AG04449 (cell line): ENCODE data around the gene CREB5.

ENCODE experiments used
- CTCF ChIA-PET: fragments of 350-600 bp; formaldehyde crosslinking; extraction: SDS; loops from one replicate; lab custom pipeline; 2021; ENCODE audit warnings: antibody characterized with exemption; lab: Yijun Ruan, JAX
- POLR2A ChIA-PET: fragments of 400-600, 350-600 bp; formaldehyde crosslinking; extraction: SDS; loops from one replicate; lab custom pipeline; 2020; ENCODE audit warnings: antibody characterized with exemption, inconsistent platforms; lab: Yijun Ruan, JAX
- DNase-seq: peaks from one replicate; pipeline ENCODE4 v3.0.0-alpha.2; 2010; ENCODE audit warnings: low read depth, low spot score
- H3K4me3 ChIP-seq: 2 replicates; pipeline ENCODE4 v1.5.1; 2011; ENCODE audit warnings: low read depth, mild to moderate bottlenecking, control low read depth, low read length
- TF ChIP-seq, protein P1 (sequence below): IDR thresholded peaks from one replicate; pipeline ENCODE4 v1.5.1; 2011; ENCODE audit warnings: mild to moderate bottlenecking, moderate library complexity, low read length, control low read depth, inconsistent platforms; ENCODE audit not compliant: insufficient read depth; ENCODE audit errors: missing control alignments

Gene CREB5

GRCh38 chr7:28718055-28718481, 305.8 kb downstream of the CREB5 start:
- ChIA-PET POLR2A (no interaction called here), CTCF (no interaction called here)
- H3K4me3 ChIP-seq: no peak overlapping the region
- no peak for DNase-seq
- TF ChIP-seq, protein P1, sequence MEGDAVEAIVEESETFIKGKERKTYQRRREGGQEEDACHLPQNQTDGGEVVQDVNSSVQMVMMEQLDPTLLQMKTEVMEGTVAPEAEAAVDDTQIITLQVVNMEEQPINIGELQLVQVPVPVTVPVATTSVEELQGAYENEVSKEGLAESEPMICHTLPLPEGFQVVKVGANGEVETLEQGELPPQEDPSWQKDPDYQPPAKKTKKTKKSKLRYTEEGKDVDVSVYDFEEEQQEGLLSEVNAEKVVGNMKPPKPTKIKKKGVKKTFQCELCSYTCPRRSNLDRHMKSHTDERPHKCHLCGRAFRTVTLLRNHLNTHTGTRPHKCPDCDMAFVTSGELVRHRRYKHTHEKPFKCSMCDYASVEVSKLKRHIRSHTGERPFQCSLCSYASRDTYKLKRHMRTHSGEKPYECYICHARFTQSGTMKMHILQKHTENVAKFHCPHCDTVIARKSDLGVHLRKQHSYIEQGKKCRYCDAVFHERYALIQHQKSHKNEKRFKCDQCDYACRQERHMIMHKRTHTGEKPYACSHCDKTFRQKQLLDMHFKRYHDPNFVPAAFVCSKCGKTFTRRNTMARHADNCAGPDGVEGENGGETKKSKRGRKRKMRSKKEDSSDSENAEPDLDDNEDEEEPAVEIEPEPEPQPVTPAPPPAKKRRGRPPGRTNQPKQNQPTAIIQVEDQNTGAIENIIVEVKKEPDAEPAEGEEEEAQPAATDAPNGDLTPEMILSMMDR: no peak

DNA sequence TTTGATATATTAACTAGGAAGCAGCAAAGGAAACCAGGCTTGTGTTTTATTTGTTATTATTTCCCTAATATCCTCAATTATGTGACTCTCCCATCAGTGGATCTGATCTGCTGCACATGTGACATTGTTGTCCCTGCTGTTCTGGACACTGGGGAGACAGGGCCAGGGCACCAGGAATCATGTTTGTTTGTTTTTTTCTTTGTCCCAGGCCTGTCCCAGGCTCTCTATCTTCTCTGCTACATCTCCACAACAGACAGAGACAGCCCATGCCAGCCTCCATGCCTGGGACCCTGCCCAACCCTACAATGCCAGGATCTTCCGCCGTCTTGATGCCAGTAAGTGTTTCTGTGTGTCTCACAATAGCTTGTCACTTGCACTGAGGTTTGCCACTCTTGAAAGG, 306.2 kb downstream of the CREB5 start:
- DNase-seq: no peak
- TF ChIP-seq, protein P1: no peak
- ChIA-PET POLR2A (no interaction called here), CTCF (no interaction called here)
- H3K4me3 ChIP-seq: no peak overlapping the region

DNA sequence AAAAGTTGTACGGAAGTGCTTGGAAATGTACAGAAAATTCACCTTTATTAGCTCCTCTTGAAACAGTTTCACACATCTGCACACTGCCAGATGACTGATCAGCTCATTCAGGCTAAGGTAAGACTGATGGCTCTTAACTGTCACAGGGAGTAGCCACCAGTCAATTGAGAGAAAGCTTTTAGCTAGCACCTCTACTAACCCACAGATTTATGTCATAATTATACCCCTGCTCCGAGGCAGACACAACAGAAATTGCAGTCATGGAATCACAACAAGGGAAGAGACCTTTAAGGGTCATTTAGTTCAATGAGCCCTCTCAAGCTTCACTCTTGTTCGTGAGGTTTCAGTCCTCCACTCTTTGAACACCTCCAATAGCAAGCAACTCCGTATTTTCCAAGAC, 310.4 kb downstream of the CREB5 start:
- DNase-seq: no peak
- no peak overlapping the region for H3K4me3 ChIP-seq
- CTCF ChIA-PET: no interaction called here
- TF ChIP-seq, protein P1: no peak
- POLR2A ChIA-PET: no interaction called here

- CTCF ChIA-PET: no interaction called here
- H3K4me3 ChIP-seq: no peak overlapping the region
- TF ChIP-seq, protein P1: no peak
- POLR2A ChIA-PET: no interaction called here
- no peak for DNase-seq
Measured at GRCh38 chr7:28723336-28723735, 311.0 kb downstream of the CREB5 start.

DNA sequence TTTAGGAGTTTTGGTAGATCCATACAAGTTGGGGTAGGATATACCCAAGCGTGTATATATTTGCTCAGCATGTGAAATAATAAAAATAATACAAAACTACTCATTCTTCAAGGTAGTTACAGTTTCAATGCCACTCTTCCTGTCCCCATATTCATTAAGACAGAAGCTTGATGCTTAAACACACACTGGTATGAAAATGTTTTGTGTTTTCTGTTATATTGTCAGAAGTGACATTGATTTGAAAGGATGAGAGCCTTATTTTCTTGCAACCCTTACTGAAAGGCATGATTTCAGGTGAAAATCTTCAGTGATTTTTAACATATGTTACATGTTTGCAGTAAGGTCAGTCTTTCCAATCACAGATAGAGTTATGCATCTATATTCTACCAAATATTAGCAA, 312.2 kb downstream of the CREB5 start:
- POLR2A ChIA-PET: no interaction called here
- DNase-seq: no peak
- TF ChIP-seq, protein P1: no peak
- CTCF ChIA-PET: interaction anchor here (1.1 kb wide), 1 partner anchor 9 kb away, joined by 3 read pairs; no protein-coding TSS in a partner anchor
- H3K4me3 ChIP-seq: no peak overlapping the region

DNA sequence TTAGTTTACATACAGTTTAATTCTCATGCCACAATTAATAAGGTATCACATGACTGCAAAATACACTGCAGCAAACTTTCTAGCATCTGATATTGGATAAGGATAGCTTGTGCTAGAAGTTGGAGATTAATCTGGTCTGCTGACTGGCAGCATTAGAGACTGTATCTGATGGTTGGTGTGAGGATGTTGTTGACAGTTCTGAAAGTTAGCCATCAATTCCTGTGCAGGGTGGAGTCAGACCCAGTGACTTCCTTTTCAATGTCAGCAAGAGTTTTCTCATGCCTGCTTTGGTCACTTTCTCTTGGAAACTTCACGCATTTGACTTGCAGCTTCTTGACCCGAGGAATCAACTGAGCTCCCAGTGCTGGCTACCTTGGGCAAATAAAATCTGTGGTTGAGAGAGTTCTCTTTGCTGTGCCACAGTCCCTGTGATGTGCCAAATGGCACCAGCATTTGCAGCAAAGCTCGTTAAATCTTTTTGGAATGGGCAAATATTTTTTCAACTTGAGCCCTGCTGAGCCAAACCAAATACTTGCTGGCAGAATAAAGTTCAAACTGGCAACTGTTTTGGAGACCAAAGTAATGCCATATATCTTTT, 312.8 kb downstream of the CREB5 start:
- POLR2A ChIA-PET: no interaction called here
- TF ChIP-seq, protein P1: no peak
- no peak for DNase-seq
- H3K4me3 ChIP-seq: no peak overlapping the region
- CTCF ChIA-PET: interaction anchor here (1.1 kb wide), 1 partner anchor 9 kb away, joined by 3 read pairs; no protein-coding TSS in a partner anchor
